Caki2 (cell line): Measurements from ENCODE around the gene SPATA4. TPM values are rescaled to one million over a fixed set of nuclear protein-coding genes. Genes with fewer than 3 reads are reported as not detected.

Experiments
- DNase-seq: peaks from one replicate; pipeline ENCODE4 v3.0.0-alpha.2; 2015; ENCODE audit warnings: low read depth
- in situ Hi-C: cut with HindIII; loops from 2 replicates; pipeline ENCODE4 v1.10.0; 2016; ENCODE audit warnings: low sequenced_read_pairs, low pct_unique_long_range_greater_than_20kb, mixed read lengths
- total RNA-seq: library from RNA; depleted of rRNA; stranded (reverse); fragments of >200 nt; shearing (Covaris generic); gene quantifications from 2 replicates; pipeline ENCODE4 v1.2.3, GENCODE V29; 2014; ENCODE audit warnings: low replicate concordance

The SPATA4 gene
- total RNA-seq, 1 experiment from 2014 or later: not detected

- no peak for DNase-seq
- in situ Hi-C loops: no loop called here
Measured at GRCh38 chr4:176193938-176194337, 1.4 kb downstream of the SPATA4 start.

GRCh38 chr4:176193126-176193525 is 2.3 kb downstream of the SPATA4 start:
- in situ Hi-C loops: no loop called here

GRCh38 chr4:176191974-176192373 is 3.4 kb downstream of the SPATA4 start:
- DNase-seq: peak; percentile 63
- in situ Hi-C loops: no loop called here

More at GRCh38 chr4:176193126-176193525, 2.3 kb downstream of the SPATA4 start:
- no peak for DNase-seq

- in situ Hi-C loops: no loop called here
- no peak for DNase-seq
Measured at GRCh38 chr4:176189891-176190795, 5.2 kb downstream of the SPATA4 start.

GRCh38 chr4:176188654-176189053 is 6.7 kb downstream of the SPATA4 start:
- no peak for DNase-seq
- in situ Hi-C loops: no loop called here

GRCh38 chr4:176187624-176188023 is 7.8 kb downstream of the SPATA4 start:
- peak; percentile 16 for DNase-seq
- in situ Hi-C loops: no loop called here

GRCh38 chr4:176186671-176187395 is 8.6 kb downstream of the SPATA4 start:
- DNase-seq: no peak
- in situ Hi-C loops: no loop called here

GRCh38 chr4:176186067-176186466 is 9.3 kb downstream of the SPATA4 start:
- DNase-seq: no peak
- in situ Hi-C loops: no loop called here

- DNase-seq: no peak
- in situ Hi-C loops: no loop called here
Measured at GRCh38 chr4:176185051-176185450, 10.3 kb downstream of the SPATA4 start.

- in situ Hi-C loops: no loop called here
- no peak for DNase-seq
Measured at GRCh38 chr4:176163041-176163440, 32.3 kb downstream of the SPATA4 start.

GRCh38 chr4:176156656-176157055 is 38.7 kb downstream of the SPATA4 start:
- in situ Hi-C loops: no loop called here
- DNase-seq: no peak

- in situ Hi-C loops: no loop called here
- no peak for DNase-seq
Measured at GRCh38 chr4:176153124-176153523, 42.3 kb downstream of the SPATA4 start.

- DNase-seq: no peak
- in situ Hi-C loops: no loop called here
Measured at GRCh38 chr4:176150704-176151103, 44.7 kb downstream of the SPATA4 start.

GRCh38 chr4:176150356-176150682 is 45.1 kb downstream of the SPATA4 start:
- in situ Hi-C loops: no loop called here
- peak; percentile 8 for DNase-seq

GRCh38 chr4:176149680-176150355 is 45.6 kb downstream of the SPATA4 start:
- in situ Hi-C loops: no loop called here

GRCh38 chr4:176142253-176142652 is 53.1 kb downstream of the SPATA4 start:
- in situ Hi-C loops: no loop called here
- DNase-seq: no peak

More at GRCh38 chr4:176149680-176150355, 45.6 kb downstream of the SPATA4 start:
- DNase-seq: no peak

- in situ Hi-C loops: no loop called here
- no peak for DNase-seq
Measured at GRCh38 chr4:176139518-176139917, 55.9 kb downstream of the SPATA4 start.

GRCh38 chr4:176137631-176138030 is 57.8 kb downstream of the SPATA4 start:
- no peak for DNase-seq
- in situ Hi-C loops: no loop called here

- in situ Hi-C loops: no loop called here
- DNase-seq: no peak
Measured at GRCh38 chr4:176134670-176135069, 60.7 kb downstream of the SPATA4 start.
